Measurements from ENCODE around the gene TRNP1.

Gene TRNP1

GRCh38 chr1:27003745-27004470, 10.4 kb downstream of the TRNP1 start:
- DNase-seq: no peak

GRCh38 chr1:27004471-27005165, 11.1 kb downstream of the TRNP1 start:
- DNase-seq: no peak

GRCh38 chr1:27005166-27005530, 11.7 kb downstream of the TRNP1 start:
- DNase-seq: no peak

GRCh38 chr1:27005648-27006496, 12.4 kb downstream of the TRNP1 start:
- DNase-seq: no peak

GRCh38 chr1:27006683-27007082, 13.2 kb downstream of the TRNP1 start:
- DNase-seq: no peak

- DNase-seq: no peak
Measured at GRCh38 chr1:27007909-27008582, 14.6 kb downstream of the TRNP1 start.

GRCh38 chr1:27009601-27010197, 16.2 kb downstream of the TRNP1 start:
- DNase-seq: no peak

- DNase-seq: no peak
Measured at GRCh38 chr1:27010226-27010994, 16.9 kb downstream of the TRNP1 start.

GRCh38 chr1:27011058-27011764, 17.7 kb downstream of the TRNP1 start:
- no peak for DNase-seq

- no peak for DNase-seq
Measured at GRCh38 chr1:27011976-27012563, 18.6 kb downstream of the TRNP1 start.

- DNase-seq: no peak
Measured at GRCh38 chr1:27015260-27015659, 21.8 kb downstream of the TRNP1 start.

GRCh38 chr1:27016376-27016775, 22.9 kb downstream of the TRNP1 start:
- no peak for DNase-seq

GRCh38 chr1:27017207-27017606, 23.7 kb downstream of the TRNP1 start:
- DNase-seq: no peak

- DNase-seq: no peak
Measured at GRCh38 chr1:27018316-27018715, 24.8 kb downstream of the TRNP1 start.

GRCh38 chr1:27021354-27022031, 28.0 kb downstream of the TRNP1 start:
- no peak for DNase-seq

- no peak for DNase-seq
Measured at GRCh38 chr1:27025718-27026117, 32.2 kb downstream of the TRNP1 start.

GRCh38 chr1:27026621-27027574, 33.4 kb downstream of the TRNP1 start:
- no peak for DNase-seq

GRCh38 chr1:27027575-27028250, 34.2 kb downstream of the TRNP1 start:
- DNase-seq: no peak
